HepG2 (cell line): ENCODE data around the gene CDC42EP4. TPM values are rescaled to one million over a fixed set of nuclear protein-coding genes. Genes with fewer than 3 reads are reported as not detected.

Experiments used
- AGO2 ChIP-seq: fragments of 200-400 bp; formaldehyde crosslinking; optimal IDR thresholded peaks from 2 replicates; pipeline ENCODE3; 2017; ENCODE audit warnings: mild to moderate bottlenecking, low read depth, low read length, moderate library complexity
- CHD2 ChIP-seq: IDR thresholded peaks from 2 replicates; pipeline ENCODE4 v1.6.1; 2011; ENCODE audit warnings: low read depth, low read length, improper control_type of control experiment
- DBP ChIP-seq: sonication (generic); formaldehyde crosslinking; IDR thresholded peaks from 2 replicates; pipeline ENCODE4 v1.4.0; 2020; ENCODE audit warnings: missing genetic modification reagents; ENCODE audit errors: not compliant biosample characterization
- IKZF1 ChIP-seq: fragments of 450-650 bp; IDR thresholded peaks from 2 replicates; pipeline ENCODE4 v1.7.1; 2016
- IKZF4 ChIP-seq: sonication (generic); formaldehyde crosslinking; IDR thresholded peaks from 2 replicates; pipeline ENCODE4 v1.5.1; 2020; ENCODE audit warnings: borderline replicate concordance, mild to moderate bottlenecking, low read depth, missing genetic modification reagents; ENCODE audit errors: not compliant biosample characterization
- MAX ChIP-seq: IDR thresholded peaks from 2 replicates; pipeline ENCODE4 v1.6.1; 2012; ENCODE audit warnings: inconsistent platforms
- MXI1 ChIP-seq: IDR thresholded peaks from 3 replicates; pipeline ENCODE4 v1.6.1; 2012; ENCODE audit warnings: low read depth, low read length, inconsistent platforms, borderline replicate concordance
- MYC ChIP-seq: sonication (generic); formaldehyde crosslinking; IDR thresholded peaks from 2 replicates; pipeline ENCODE4 v1.9.0; 2021; ENCODE audit warnings: missing genetic modification reagents, borderline replicate concordance
- NAIF1 ChIP-seq: sonication (generic); formaldehyde crosslinking; IDR thresholded peaks from 2 replicates; pipeline ENCODE4 v1.5.0; 2020; ENCODE audit warnings: mild to moderate bottlenecking, missing genetic modification reagents, borderline replicate concordance
- NFYC ChIP-seq: IDR thresholded peaks from 2 replicates; pipeline ENCODE4 v1.6.1; 2016; ENCODE audit warnings: missing genetic modification reagents, missing compliant biosample characterization
- PBX3 ChIP-seq: sonication (generic); formaldehyde crosslinking; IDR thresholded peaks from 2 replicates; pipeline ENCODE4 v1.8.1; 2023; ENCODE audit warnings: missing genetic modification reagents, inconsistent platforms, borderline replicate concordance
- PHF20 ChIP-seq: sonication (generic); formaldehyde crosslinking; IDR thresholded peaks from 2 replicates; pipeline ENCODE4 v1.5.0; 2020; ENCODE audit warnings: mild to moderate bottlenecking, missing genetic modification reagents
- POLR2AphosphoS5 ChIP-seq: IDR thresholded peaks from 2 replicates; pipeline ENCODE4 v1.6.1; 2012; ENCODE audit warnings: low read depth, low read length
- RNF219 ChIP-seq: sonication (generic); formaldehyde crosslinking; IDR thresholded peaks from 2 replicates; pipeline ENCODE4 v1.5.0; 2020; ENCODE audit warnings: mild to moderate bottlenecking, missing genetic modification reagents
- SIN3B ChIP-seq: fragments of 150-350 bp; IDR thresholded peaks from 2 replicates; pipeline ENCODE4 v1.6.1; 2014; ENCODE audit warnings: low read length
- SMARCE1 ChIP-seq: fragments of 450-650 bp; IDR thresholded peaks from 2 replicates; pipeline ENCODE4 v1.6.1; 2017; ENCODE audit warnings: borderline replicate concordance
- ZBTB2 ChIP-seq: sonication (generic); formaldehyde crosslinking; IDR thresholded peaks from 2 replicates; pipeline ENCODE4 v1.8.0; 2022; ENCODE audit warnings: low read depth, missing genetic modification reagents
- ZNF232 ChIP-seq: sonication (generic); formaldehyde crosslinking; IDR thresholded peaks from 2 replicates; pipeline ENCODE4 v1.4.0; 2020; ENCODE audit warnings: missing genetic modification reagents, borderline replicate concordance
- ZNF460 ChIP-seq: sonication (generic); formaldehyde crosslinking; IDR thresholded peaks from 2 replicates; pipeline ENCODE4 v1.5.1; 2020; ENCODE audit warnings: missing genetic modification reagents, mild to moderate bottlenecking, borderline replicate concordance
- ZNF576 ChIP-seq: sonication (generic); formaldehyde crosslinking; IDR thresholded peaks from 2 replicates; pipeline ENCODE4 v1.4.0; 2020; ENCODE audit warnings: mild to moderate bottlenecking, missing genetic modification reagents
- ZNF780A ChIP-seq: sonication (generic); formaldehyde crosslinking; IDR thresholded peaks from 2 replicates; pipeline ENCODE4 v1.8.0; 2022; ENCODE audit warnings: mild to moderate bottlenecking, missing genetic modification reagents, moderate library complexity
- polyA plus RNA-seq, 8 experiments: library from polyadenylated mRNA; depleted of rRNA in 3 of 8; stranded (reverse) in 7 of 8; unstranded in 1 of 8; fragments of >200 nt; fragmentation: Illumina TruSeq in 4 of 8; extraction: Trizol in 4 of 8; gene quantifications; 2 replicates each; pipeline versions ENCODE4 v1.2.1 to v1.2.3, GENCODE V29; 2011 to 2016; ENCODE audit warnings: low read depth in 4 of 8, missing spikeins in 1 of 8, mixed read lengths in 1 of 8; ENCODE audit not compliant: insufficient read depth in 1 of 8
- total RNA-seq, 5 experiments: library from RNA; depleted of rRNA; stranded (reverse); fragments of >200 nt; fragmentation: Illumina TruSeq; extraction: Trizol; gene quantifications; 2 replicates each; pipeline ENCODE4 v1.2.3, GENCODE V29; 2016; ENCODE audit warnings: low read depth in 1 of 5

CDC42EP4 gene
- total and polyA plus RNA-seq, 2 of the 13 experiments (the other 11 are each of a cell fraction or from before 2014, with no cell fraction given), result 19.0 to 54.0 TPM

- no peak for TF ChIP-seq ZBTB2 (CRISPR knock-in tag)
- peak; percentile 78; the same call in 1 of the 2 replicates for TF ChIP-seq ZNF232 (CRISPR knock-in tag)
- TF ChIP-seq MXI1, result peak; percentile 34; the same call in 1 of the 3 replicates
- no peak for TF ChIP-seq IKZF4 (CRISPR knock-in tag)
- peak; percentile 61; the same call in 1 of the 2 replicates for TF ChIP-seq POLR2AphosphoS5
- no peak for TF ChIP-seq CHD2
- TF ChIP-seq IKZF1, result no peak
- TF ChIP-seq RNF219 (CRISPR knock-in tag), result no peak
- TF ChIP-seq PBX3 (CRISPR knock-in tag), result no peak
- TF ChIP-seq ZNF576 (CRISPR knock-in tag), result no peak
- 0 out of 2 replicates have a peak, but pooled peaks have one; percentile 48 for TF ChIP-seq MAX
- no peak for TF ChIP-seq DBP
- TF ChIP-seq SIN3B, result no peak
- TF ChIP-seq PHF20 (CRISPR knock-in tag), result no peak; the same call in 1 of the 2 replicates
- TF ChIP-seq SMARCE1, result no peak
- TF ChIP-seq ZNF780A (CRISPR knock-in tag), result no peak
- TF ChIP-seq AGO2, result no peak
- TF ChIP-seq ZNF460 (CRISPR knock-in tag), result no peak; the same call in 1 of the 2 replicates
- TF ChIP-seq NAIF1, result peak; percentile 64; the same call in 1 of the 2 replicates
- 0 out of 2 replicates have a peak, but pooled peaks have one; percentile 34 for TF ChIP-seq NFYC
- peak; percentile 69; the same call in 1 of the 2 replicates for TF ChIP-seq MYC (CRISPR knock-in tag)
Observed at GRCh38 chr17:73308017-73308823, 3.6 kb downstream of the CDC42EP4 start (continued).
